KBM-7 (cell line): Measurements from ENCODE around the gene TBPL2.

Experiments used
- DNase-seq: peaks from one replicate; pipeline ENCODE4 v3.0.0-alpha.2; 2015
- in situ Hi-C: fragments of 300-500 bp; cut with MboI; formaldehyde crosslinking; loops from 2 replicates; pipeline ENCODE4 v1.14.3; 2020; ENCODE audit warnings: low sequenced_read_pairs, low pct_unique_long_range_greater_than_20kb, mixed read lengths

TBPL2 gene

GRCh38 chr14:55377236-55377635 is 63.2 kb downstream of the TBPL2 start:
- no peak for DNase-seq

GRCh38 chr14:55374771-55375170 is 65.6 kb downstream of the TBPL2 start:
- in situ Hi-C loops: no loop called here
- DNase-seq: no peak

More at GRCh38 chr14:55377236-55377635, 63.2 kb downstream of the TBPL2 start:
- in situ Hi-C loops: no loop called here

- DNase-seq: no peak
- in situ Hi-C loops: no loop called here
Observed at GRCh38 chr14:55373784-55374705, 66.4 kb downstream of the TBPL2 start.

- in situ Hi-C loops: no loop called here
Observed at GRCh38 chr14:55372825-55373224, 67.6 kb downstream of the TBPL2 start.

GRCh38 chr14:55372423-55372822 is 68.0 kb downstream of the TBPL2 start:
- in situ Hi-C loops: no loop called here
- DNase-seq: no peak

More at GRCh38 chr14:55372825-55373224, 67.6 kb downstream of the TBPL2 start:
- no peak for DNase-seq

GRCh38 chr14:55370883-55371455 is 69.4 kb downstream of the TBPL2 start:
- in situ Hi-C loops: no loop called here

GRCh38 chr14:55366271-55366670 is 74.1 kb downstream of the TBPL2 start:
- in situ Hi-C loops: no loop called here
- DNase-seq: no peak

More at GRCh38 chr14:55370883-55371455, 69.4 kb downstream of the TBPL2 start:
- DNase-seq: no peak
